PC-9 (cell line): ENCODE results near the gene HSD17B8.

Experiments
- EZH2 ChIP-seq: fragments of 200-600 bp; sonication (generic); IDR thresholded peaks from 2 replicates; pipeline ENCODE4 v1.8.0; 2017; ENCODE audit warnings: antibody characterized with exemption, low read depth
- TF ChIP-seq, protein P1 (sequence below): fragments of 200-600 bp; sonication (generic); conservative IDR thresholded peaks from 2 replicates; pipeline ENCODE4 v1.6.1; 2017; ENCODE audit warnings: mixed run types, antibody characterized with exemption, mild to moderate bottlenecking, moderate library complexity

DNA sequence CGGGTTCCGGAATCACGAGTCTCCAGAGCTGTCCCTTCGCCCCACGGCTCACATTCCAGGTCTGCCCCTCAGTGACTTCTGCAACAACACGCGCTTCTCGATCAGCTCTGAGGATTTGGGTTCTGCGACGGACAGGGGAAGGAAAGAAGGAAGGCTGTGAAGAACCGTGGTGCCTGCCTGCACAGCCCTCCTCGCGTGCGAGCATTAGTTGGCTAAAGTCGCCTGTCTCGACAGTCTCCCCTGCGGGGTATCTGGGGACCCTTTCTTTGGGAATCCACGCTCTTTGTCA, 44.1 kb downstream of the HSD17B8 start:
- TF ChIP-seq, protein P1, sequence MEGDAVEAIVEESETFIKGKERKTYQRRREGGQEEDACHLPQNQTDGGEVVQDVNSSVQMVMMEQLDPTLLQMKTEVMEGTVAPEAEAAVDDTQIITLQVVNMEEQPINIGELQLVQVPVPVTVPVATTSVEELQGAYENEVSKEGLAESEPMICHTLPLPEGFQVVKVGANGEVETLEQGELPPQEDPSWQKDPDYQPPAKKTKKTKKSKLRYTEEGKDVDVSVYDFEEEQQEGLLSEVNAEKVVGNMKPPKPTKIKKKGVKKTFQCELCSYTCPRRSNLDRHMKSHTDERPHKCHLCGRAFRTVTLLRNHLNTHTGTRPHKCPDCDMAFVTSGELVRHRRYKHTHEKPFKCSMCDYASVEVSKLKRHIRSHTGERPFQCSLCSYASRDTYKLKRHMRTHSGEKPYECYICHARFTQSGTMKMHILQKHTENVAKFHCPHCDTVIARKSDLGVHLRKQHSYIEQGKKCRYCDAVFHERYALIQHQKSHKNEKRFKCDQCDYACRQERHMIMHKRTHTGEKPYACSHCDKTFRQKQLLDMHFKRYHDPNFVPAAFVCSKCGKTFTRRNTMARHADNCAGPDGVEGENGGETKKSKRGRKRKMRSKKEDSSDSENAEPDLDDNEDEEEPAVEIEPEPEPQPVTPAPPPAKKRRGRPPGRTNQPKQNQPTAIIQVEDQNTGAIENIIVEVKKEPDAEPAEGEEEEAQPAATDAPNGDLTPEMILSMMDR, result peak; percentile 57; the same call in 1 of the 2 replicates
- TF ChIP-seq EZH2, result no peak
